OCI-LY1 (cell line): Measurements from ENCODE around the gene ELF4.

Experiments
- H2AFZ ChIP-seq: fragments of 200-600 bp; sonication (generic), shearing (Covaris generic); 2 replicates; pipeline ENCODE4 v1.6.0; 2014; ENCODE audit warnings: antibody characterized with exemption, mild to moderate bottlenecking, low read length
- H3F3A ChIP-seq: fragments of 200-600 bp; sonication (generic), shearing (Covaris generic); 2 replicates; pipeline ENCODE4 v1.6.0; 2014; ENCODE audit warnings: mild to moderate bottlenecking, antibody characterized with exemption, low read length, moderate library complexity; ENCODE audit not compliant: insufficient read depth
- H3K27ac ChIP-seq: fragments of 200-600 bp; sonication (generic); 2 replicates; pipeline ENCODE4 v1.5.1; 2014; ENCODE audit warnings: low read length, mixed run types, mild to moderate bottlenecking, low read depth; ENCODE audit not compliant: poor library complexity, severe bottlenecking
- H3K27me3 ChIP-seq: fragments of 200-600 bp; sonication (generic); 2 replicates; pipeline ENCODE4 v1.6.0; 2014; ENCODE audit warnings: antibody characterized with exemption, mild to moderate bottlenecking, low read length, moderate library complexity; ENCODE audit not compliant: insufficient read depth
- H3K36me3 ChIP-seq: fragments of 200-600 bp; sonication (generic); 2 replicates; pipeline ENCODE4 v1.6.1; 2014; ENCODE audit warnings: mild to moderate bottlenecking, antibody characterized with exemption, low read length, moderate library complexity, mixed read lengths; ENCODE audit not compliant: insufficient read depth
- H3K4me1 ChIP-seq: fragments of 200-600 bp; sonication (generic); 2 replicates; pipeline ENCODE4 v1.5.1; 2014; ENCODE audit warnings: mild to moderate bottlenecking, low read length, moderate library complexity; ENCODE audit not compliant: insufficient read depth, severe bottlenecking
- H3K4me2 ChIP-seq: fragments of 200-600 bp; sonication (generic), shearing (Covaris generic); 2 replicates; pipeline ENCODE4 v1.6.1; 2014; ENCODE audit warnings: low read length
- H3K4me3 ChIP-seq: fragments of 200-600 bp; sonication (generic); 2 replicates; pipeline ENCODE4 v1.5.1; 2014; ENCODE audit warnings: low read length, low read depth, mild to moderate bottlenecking, mixed read lengths; ENCODE audit not compliant: poor library complexity, severe bottlenecking
- H3K79me2 ChIP-seq: fragments of 200-600 bp; shearing (Covaris generic); 2 replicates; pipeline ENCODE4 v1.6.1; 2016; ENCODE audit warnings: mixed run types, low read length, mixed read lengths; ENCODE audit not compliant: insufficient read depth
- H3K9ac ChIP-seq: fragments of 200-600 bp; sonication (generic), shearing (Covaris generic); 2 replicates; pipeline ENCODE4 v1.6.1; 2014; ENCODE audit warnings: mild to moderate bottlenecking, low read length, mixed read lengths
- H3K9me2 ChIP-seq: fragments of 200-600 bp; sonication (generic), shearing (Covaris generic); 2 replicates; pipeline ENCODE4 v1.6.1; 2014; ENCODE audit warnings: low read depth, mild to moderate bottlenecking, low read length, mixed read lengths
- H3K9me3 ChIP-seq: fragments of 200-600 bp; shearing (Covaris generic); 2 replicates; pipeline ENCODE4 v1.6.1; 2014; ENCODE audit warnings: low read length, mixed read lengths
- H4K20me1 ChIP-seq: fragments of 200-600 bp; sonication (generic), shearing (Covaris generic); 2 replicates; pipeline ENCODE4 v1.6.0; 2016; ENCODE audit warnings: mild to moderate bottlenecking, low read length; ENCODE audit not compliant: insufficient read depth
- CTCF ChIP-seq: fragments of 200-600 bp; sonication (generic), shearing (Covaris generic); IDR thresholded peaks from 2 replicates; pipeline ENCODE4 v1.5.1; 2017; ENCODE audit warnings: mild to moderate bottlenecking, antibody characterized with exemption, low read length, moderate library complexity, mixed read lengths
- EZH2 ChIP-seq: fragments of 200-600 bp; sonication (generic), shearing (Covaris generic); IDR thresholded peaks from 2 replicates; pipeline ENCODE4 v1.8.0; 2017; ENCODE audit warnings: borderline replicate concordance, mixed run types, mild to moderate bottlenecking, antibody characterized with exemption, low read length, moderate library complexity, mixed read lengths

Gene ELF4

GRCh38 chrX:130136496-130136895 is 26.2 kb upstream of the ELF4 start:
- TF ChIP-seq CTCF (no peak), EZH2 (no peak)
- H3K36me3 ChIP-seq, result peaks cover 62% of the 10 kb centered on the region

GRCh38 chrX:130130990-130131389 is 20.7 kb upstream of the ELF4 start:
- H3K9me2 ChIP-seq, result no peaks in the 10 kb centered on the region
- H3K36me3 ChIP-seq, result peaks cover 71% of the 10 kb centered on the region
- H3K4me1 ChIP-seq, result no peaks in the 10 kb centered on the region
- no peaks in the 10 kb centered on the region for H3K27me3 ChIP-seq
- no peaks in the 10 kb centered on the region for H4K20me1 ChIP-seq
- H3K79me2 ChIP-seq, result no peaks in the 10 kb centered on the region
- no peak overlapping the region for H3K4me2 ChIP-seq
- no peak overlapping the region for H3K27ac ChIP-seq
- no peaks in the 10 kb centered on the region for H3F3A ChIP-seq
- no peak overlapping the region for H3K4me3 ChIP-seq
- H3K9ac ChIP-seq, result no peak overlapping the region
- H2AFZ ChIP-seq, result no peak overlapping the region
- H3K9me3 ChIP-seq, result no peaks in the 10 kb centered on the region
- TF ChIP-seq CTCF, result no peak
- TF ChIP-seq EZH2, result no peak

More at GRCh38 chrX:130136496-130136895, 26.2 kb upstream of the ELF4 start:
- H3K4me1 ChIP-seq, result no peaks in the 10 kb centered on the region
- H4K20me1 ChIP-seq, result no peaks in the 10 kb centered on the region
- no peaks in the 10 kb centered on the region for H3K27me3 ChIP-seq
- H3K27ac ChIP-seq, result no peak overlapping the region
- no peaks in the 10 kb centered on the region for H3K9me2 ChIP-seq
- H3K4me2 ChIP-seq, result no peak overlapping the region
- H3F3A ChIP-seq, result no peaks in the 10 kb centered on the region
- no peaks in the 10 kb centered on the region for H3K9me3 ChIP-seq
- H3K79me2 ChIP-seq, result no peaks in the 10 kb centered on the region
- no peak overlapping the region for H2AFZ ChIP-seq
- no peak overlapping the region for H3K9ac ChIP-seq
- no peak overlapping the region for H3K4me3 ChIP-seq

GRCh38 chrX:130125091-130125874 is 15.0 kb upstream of the ELF4 start:
- Histone ChIP-seq H3K9ac (no peak overlapping the region), H3K9me2 (no peaks in the 10 kb centered on the region), H3F3A (no peaks in the 10 kb centered on the region), H3K4me2 (no peak overlapping the region), H3K9me3 (no peaks in the 10 kb centered on the region), H2AFZ (no peak overlapping the region), H3K27ac (no peak overlapping the region), H3K4me1 (peaks cover 12% of the 10 kb centered on the region), H3K4me3 (no peak overlapping the region), H4K20me1 (no peaks in the 10 kb centered on the region), H3K36me3 (peaks cover 37% of the 10 kb centered on the region), H3K79me2 (no peaks in the 10 kb centered on the region), H3K27me3 (no peaks in the 10 kb centered on the region)
- TF ChIP-seq EZH2, result no peak
- TF ChIP-seq CTCF, result no peak
